Stimulated activated naive CD8-positive, alpha-beta T cell treated with anti-CD3 and anti-CD28 coated beads, Interleukin-15, Interleukin-2, amounts not matched to agents 100 U/mL and 50 U/mL, for 24 hours (primary cell): ENCODE measurements around the gene TLX1.

Experiments used
- ATAC-seq: fragments of 150-1000 bp; cut with Tn5 transposase; one replicate; pipeline ENCODE4 v1.10.0; 2021
- DNase-seq: peaks from one replicate; pipeline ENCODE4 v3.0.0; 2021

TLX1 gene

GRCh38 chr10:101130984-101131961 is at the start of gene TLX1:
TSS of gene TLX1 (plus strand) at chr10:101131300. CDS start at chr10:101131542, 242 bp downstream.
- no peak for DNase-seq
- ATAC-seq, result no peak

GRCh38 chr10:101085846-101086245 is 45.3 kb upstream of the TLX1 start:
- no peak for ATAC-seq
- no peak for DNase-seq

- DNase-seq (no peak), ATAC-seq (no peak)
Measured at GRCh38 chr10:101087376-101087775, 43.7 kb upstream of the TLX1 start.

- DNase-seq (no peak), ATAC-seq (no peak)
Measured at GRCh38 chr10:101087965-101088364, 43.1 kb upstream of the TLX1 start.

GRCh38 chr10:101089520-101090299 is 41.4 kb upstream of the TLX1 start:
- no peak for ATAC-seq
- no peak for DNase-seq

GRCh38 chr10:101090597-101090996 is 40.5 kb upstream of the TLX1 start:
- ATAC-seq (no peak), DNase-seq (no peak)

- no peak for ATAC-seq
- no peak for DNase-seq
Measured at GRCh38 chr10:101091546-101092290, 39.4 kb upstream of the TLX1 start.

- ATAC-seq (no peak), DNase-seq (no peak)
Measured at GRCh38 chr10:101092881-101093354, 38.2 kb upstream of the TLX1 start.

- ATAC-seq (no peak), DNase-seq (no peak)
Measured at GRCh38 chr10:101094121-101094879, 36.8 kb upstream of the TLX1 start.

- ATAC-seq, result no peak
Measured at GRCh38 chr10:101095004-101095403, 36.1 kb upstream of the TLX1 start.

GRCh38 chr10:101095550-101096213 is 35.4 kb upstream of the TLX1 start:
- DNase-seq, result peak; percentile 81

More at GRCh38 chr10:101095004-101095403, 36.1 kb upstream of the TLX1 start:
- DNase-seq, result no peak

GRCh38 chr10:101096378-101096777 is 34.7 kb upstream of the TLX1 start:
- ATAC-seq (no peak), DNase-seq (no peak)

More at GRCh38 chr10:101095550-101096213, 35.4 kb upstream of the TLX1 start:
- ATAC-seq, result peak; percentile 81

GRCh38 chr10:101097881-101098280 is 33.2 kb upstream of the TLX1 start:
- DNase-seq, result no peak
- no peak for ATAC-seq

- DNase-seq, result no peak
- ATAC-seq, result no peak
Measured at GRCh38 chr10:101099901-101100300, 31.2 kb upstream of the TLX1 start.

- DNase-seq (no peak), ATAC-seq (no peak)
Measured at GRCh38 chr10:101101372-101101881, 29.7 kb upstream of the TLX1 start.

GRCh38 chr10:101103430-101103829 is 27.7 kb upstream of the TLX1 start:
- DNase-seq (no peak), ATAC-seq (no peak)

GRCh38 chr10:101106351-101106750 is 24.7 kb upstream of the TLX1 start:
- no peak for ATAC-seq

GRCh38 chr10:101107771-101108170 is 23.3 kb upstream of the TLX1 start:
- ATAC-seq (no peak), DNase-seq (no peak)

More at GRCh38 chr10:101106351-101106750, 24.7 kb upstream of the TLX1 start:
- DNase-seq, result no peak

- ATAC-seq (peak; percentile 19), DNase-seq (no peak)
Measured at GRCh38 chr10:101110856-101111523, 20.1 kb upstream of the TLX1 start.

GRCh38 chr10:101111547-101111946 is 19.6 kb upstream of the TLX1 start:
- no peak for ATAC-seq
- DNase-seq, result no peak
